Fibroblast of mammary gland (primary cell): ENCODE data around the gene UMODL1.

Source experiments
- DNase-seq: peaks from one replicate; pipeline ENCODE4 v3.0.0-alpha.2; 2010; ENCODE audit warnings: low read depth
- H3K4me3 ChIP-seq: 2 replicates; pipeline ENCODE4 v1.5.1; 2011; ENCODE audit warnings: low read depth, mild to moderate bottlenecking, low read length, moderate library complexity; ENCODE audit not compliant: control insufficient read depth
- TF ChIP-seq, protein P1 (sequence below): conservative IDR thresholded peaks from 2 replicates; pipeline ENCODE4 v1.5.1; 2011; ENCODE audit warnings: low read depth, low read length, inconsistent platforms; ENCODE audit not compliant: control insufficient read depth, insufficient read depth

Gene UMODL1

DNA sequence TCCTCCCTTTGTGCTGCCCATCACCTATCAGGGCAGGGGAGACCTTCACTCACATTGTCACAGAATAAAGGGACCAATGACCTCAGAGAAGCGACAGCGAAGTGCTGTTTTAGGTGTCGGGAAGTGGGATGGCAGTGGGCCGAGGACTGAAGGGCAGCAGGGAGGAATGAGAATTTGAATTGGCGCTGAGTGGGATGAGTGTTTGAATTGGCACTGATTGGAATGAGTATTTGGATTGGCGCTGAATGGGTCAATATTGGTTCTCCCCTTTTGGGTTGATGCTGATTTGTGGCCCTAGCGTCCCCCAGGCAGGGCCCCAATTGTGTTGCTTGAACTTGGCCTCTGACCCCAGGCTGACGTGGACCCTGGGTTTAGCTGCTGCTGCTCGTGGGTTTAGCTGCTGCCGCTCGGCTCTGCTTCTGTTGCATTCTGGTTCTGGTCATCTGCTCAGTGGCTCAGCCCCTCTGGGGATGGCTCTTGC is 12.4 kb upstream of the UMODL1 start:
- no peak for DNase-seq
- no peak overlapping the region for H3K4me3 ChIP-seq
- TF ChIP-seq, protein P1, sequence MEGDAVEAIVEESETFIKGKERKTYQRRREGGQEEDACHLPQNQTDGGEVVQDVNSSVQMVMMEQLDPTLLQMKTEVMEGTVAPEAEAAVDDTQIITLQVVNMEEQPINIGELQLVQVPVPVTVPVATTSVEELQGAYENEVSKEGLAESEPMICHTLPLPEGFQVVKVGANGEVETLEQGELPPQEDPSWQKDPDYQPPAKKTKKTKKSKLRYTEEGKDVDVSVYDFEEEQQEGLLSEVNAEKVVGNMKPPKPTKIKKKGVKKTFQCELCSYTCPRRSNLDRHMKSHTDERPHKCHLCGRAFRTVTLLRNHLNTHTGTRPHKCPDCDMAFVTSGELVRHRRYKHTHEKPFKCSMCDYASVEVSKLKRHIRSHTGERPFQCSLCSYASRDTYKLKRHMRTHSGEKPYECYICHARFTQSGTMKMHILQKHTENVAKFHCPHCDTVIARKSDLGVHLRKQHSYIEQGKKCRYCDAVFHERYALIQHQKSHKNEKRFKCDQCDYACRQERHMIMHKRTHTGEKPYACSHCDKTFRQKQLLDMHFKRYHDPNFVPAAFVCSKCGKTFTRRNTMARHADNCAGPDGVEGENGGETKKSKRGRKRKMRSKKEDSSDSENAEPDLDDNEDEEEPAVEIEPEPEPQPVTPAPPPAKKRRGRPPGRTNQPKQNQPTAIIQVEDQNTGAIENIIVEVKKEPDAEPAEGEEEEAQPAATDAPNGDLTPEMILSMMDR, result no peak

- no peak for DNase-seq
- H3K4me3 ChIP-seq, result no peak overlapping the region
- TF ChIP-seq, protein P1, result no peak
Observed at GRCh38 chr21:42059141-42059540, 12.0 kb upstream of the UMODL1 start.

DNA sequence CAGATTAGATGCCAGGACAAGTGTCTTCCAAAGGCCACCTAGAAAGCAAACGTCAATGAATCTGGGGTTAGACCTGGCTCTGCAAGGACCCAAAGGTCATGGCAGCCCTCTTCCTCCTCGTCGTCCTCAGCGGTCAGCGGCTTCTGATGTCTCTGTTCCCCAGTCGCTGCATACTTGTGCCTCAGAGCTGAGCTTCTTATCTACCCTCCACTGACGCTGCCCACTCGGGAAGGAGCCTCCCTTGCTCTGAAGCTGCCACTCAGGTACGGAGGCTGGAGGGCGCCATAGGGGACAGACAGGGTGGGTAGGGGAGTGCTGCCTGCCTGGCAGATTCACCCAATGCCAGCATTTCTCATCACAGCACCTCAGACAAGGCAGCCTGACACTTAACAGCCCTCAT is 11.4 kb upstream of the UMODL1 start:
- no peak overlapping the region for H3K4me3 ChIP-seq
- TF ChIP-seq, protein P1, result no peak
- no peak for DNase-seq

- no peak overlapping the region for H3K4me3 ChIP-seq
- TF ChIP-seq, protein P1, result no peak
Observed at GRCh38 chr21:42060166-42060565, 11.0 kb upstream of the UMODL1 start.

GRCh38 chr21:42061195-42061985 is 9.7 kb upstream of the UMODL1 start:
- TF ChIP-seq, protein P1, result no peak
- H3K4me3 ChIP-seq, result no peak overlapping the region
- DNase-seq, result no peak

More at GRCh38 chr21:42060166-42060565, 11.0 kb upstream of the UMODL1 start:
- no peak for DNase-seq

DNA sequence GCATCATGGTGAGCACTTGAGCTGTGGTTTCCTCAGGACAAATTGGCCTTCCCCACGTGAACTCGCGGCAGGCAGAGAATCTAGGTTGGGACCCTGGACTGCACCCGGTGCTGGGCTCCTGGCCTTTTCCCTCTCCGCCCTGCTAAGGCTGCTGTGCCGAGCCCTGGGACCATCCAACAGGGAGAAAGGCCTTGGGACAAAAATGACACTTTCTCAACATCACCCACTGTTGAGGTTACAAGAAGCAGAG is 9.2 kb upstream of the UMODL1 start:
- no peak overlapping the region for H3K4me3 ChIP-seq
- TF ChIP-seq, protein P1, result no peak

GRCh38 chr21:42062236-42063022 is 8.7 kb upstream of the UMODL1 start:
- H3K4me3 ChIP-seq, result no peak overlapping the region
- DNase-seq, result no peak
- TF ChIP-seq, protein P1, result no peak

More for the DNA sequence above, 9.2 kb upstream of the UMODL1 start:
- DNase-seq, result no peak
